ENCODE measurements around the gene SPDYA.

DNA sequence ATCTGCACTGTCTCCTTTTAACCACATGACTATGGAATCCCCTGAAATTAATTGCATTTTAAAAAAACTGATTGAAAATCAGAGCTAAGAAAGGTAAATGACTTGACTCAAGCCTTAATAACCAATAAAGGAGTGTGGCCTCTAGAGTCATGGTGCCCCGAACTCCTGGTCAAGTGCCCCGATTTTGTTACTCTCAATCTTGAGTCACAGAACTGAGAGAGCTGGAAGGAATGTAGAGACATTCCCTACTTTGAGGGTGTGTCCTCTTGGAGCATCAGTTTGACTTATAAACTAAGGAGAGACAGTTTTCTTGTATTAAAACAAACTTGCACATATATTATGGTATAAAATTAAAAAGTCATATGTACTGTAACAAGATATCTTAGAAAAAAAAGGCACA is 86.3 kb downstream of the SPDYA start:
- TF ChIP-seq, protein P1, sequence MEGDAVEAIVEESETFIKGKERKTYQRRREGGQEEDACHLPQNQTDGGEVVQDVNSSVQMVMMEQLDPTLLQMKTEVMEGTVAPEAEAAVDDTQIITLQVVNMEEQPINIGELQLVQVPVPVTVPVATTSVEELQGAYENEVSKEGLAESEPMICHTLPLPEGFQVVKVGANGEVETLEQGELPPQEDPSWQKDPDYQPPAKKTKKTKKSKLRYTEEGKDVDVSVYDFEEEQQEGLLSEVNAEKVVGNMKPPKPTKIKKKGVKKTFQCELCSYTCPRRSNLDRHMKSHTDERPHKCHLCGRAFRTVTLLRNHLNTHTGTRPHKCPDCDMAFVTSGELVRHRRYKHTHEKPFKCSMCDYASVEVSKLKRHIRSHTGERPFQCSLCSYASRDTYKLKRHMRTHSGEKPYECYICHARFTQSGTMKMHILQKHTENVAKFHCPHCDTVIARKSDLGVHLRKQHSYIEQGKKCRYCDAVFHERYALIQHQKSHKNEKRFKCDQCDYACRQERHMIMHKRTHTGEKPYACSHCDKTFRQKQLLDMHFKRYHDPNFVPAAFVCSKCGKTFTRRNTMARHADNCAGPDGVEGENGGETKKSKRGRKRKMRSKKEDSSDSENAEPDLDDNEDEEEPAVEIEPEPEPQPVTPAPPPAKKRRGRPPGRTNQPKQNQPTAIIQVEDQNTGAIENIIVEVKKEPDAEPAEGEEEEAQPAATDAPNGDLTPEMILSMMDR (IDR thresholded peaks at IDR 0.05) = no peak
- no peak for TF ChIP-seq EZH2 (IDR thresholded peaks at IDR 0.05)
